IMR-90 (cell line): Measurements from ENCODE around the gene DNAJB5. TPM values are rescaled to one million over a fixed set of nuclear protein-coding genes. Genes with fewer than 3 reads are reported as not detected.

Experiments
- ATAC-seq: fragments of 200-7000 bp; cut with Tn5 transposase; 2 replicates; pipeline ENCODE4 v1.9.1; 2020; ENCODE audit warnings: low read depth, mild to moderate bottlenecking, moderate library complexity
- BruUV-seq: library from RNA; stranded (reverse); fragments of 400-500 nt; replicated peaks from 2 replicates; lab custom pipeline; 2021; lab: Mats Ljungman, UMichigan
- CTCF ChIA-PET: fragments of 300-600 bp; formaldehyde crosslinking; extraction: SDS; loops from one replicate; lab custom pipeline; 2021; ENCODE audit warnings: antibody characterized with exemption; lab: Yijun Ruan, JAX
- POLR2A ChIA-PET: fragments of 300-600 bp; sonication (Branson Sonifier 250); formaldehyde crosslinking; loops from one replicate; lab custom pipeline; 2022; ENCODE audit warnings: antibody characterized with exemption; ENCODE audit not compliant: unreplicated experiment; lab: Charles Lee
- DNase-seq: peaks from one replicate; pipeline ENCODE4 v3.0.0; 2013
- H2AFZ ChIP-seq: replicated peaks from 2 replicates; pipeline ENCODE3; 2013; ENCODE audit warnings: low read length, mild to moderate bottlenecking; ENCODE audit not compliant: poor library complexity
- H2AK5ac ChIP-seq: 2 replicates; pipeline ENCODE4 v1.6.1; 2013; ENCODE audit warnings: low read depth, low read length, inconsistent platforms
- H2AK9ac ChIP-seq: replicated peaks from 2 replicates; pipeline ENCODE3; 2013; ENCODE audit warnings: mild to moderate bottlenecking, low read depth, low read length, moderate library complexity; ENCODE audit not compliant: poor library complexity
- H2BK120ac ChIP-seq: 2 replicates; pipeline ENCODE4 v1.6.1; 2013; ENCODE audit warnings: low read depth, low read length, inconsistent platforms
- H2BK15ac ChIP-seq: 3 replicates; pipeline ENCODE4 v1.6.1; 2013; ENCODE audit warnings: low read depth, low read length, inconsistent platforms
- H2BK20ac ChIP-seq: 2 replicates; pipeline ENCODE4 v1.6.1; 2013; ENCODE audit warnings: low read depth, mild to moderate bottlenecking, inconsistent platforms, low read length, moderate library complexity
- H2BK5ac ChIP-seq: 2 replicates; pipeline ENCODE4 v1.6.1; 2013; ENCODE audit warnings: mild to moderate bottlenecking, low read depth, low read length, inconsistent platforms; ENCODE audit not compliant: poor library complexity, severe bottlenecking
- H3K14ac ChIP-seq: replicated peaks from 2 replicates; pipeline ENCODE4 v1.6.1; 2013; ENCODE audit warnings: low read depth, low read length, inconsistent platforms
- H3K18ac ChIP-seq: 2 replicates; pipeline ENCODE4 v1.6.1; 2013; ENCODE audit warnings: low read depth, low read length, control low read depth
- H3K23ac ChIP-seq: 2 replicates; pipeline ENCODE4 v1.6.1; 2013; ENCODE audit warnings: low read depth, low read length, inconsistent platforms
- H3K27ac ChIP-seq: 2 replicates; pipeline ENCODE4 v1.5.1; 2013; ENCODE audit warnings: mild to moderate bottlenecking, control low read depth, low read length; ENCODE audit not compliant: insufficient read depth
- H3K27me3 ChIP-seq: 2 replicates; pipeline ENCODE4 v1.6.1; 2013; ENCODE audit warnings: low read length; ENCODE audit not compliant: control insufficient read depth, insufficient read depth
- H3K36me3 ChIP-seq: 2 replicates; pipeline ENCODE4 v1.6.1; 2013; ENCODE audit warnings: low read length, mixed read lengths; ENCODE audit not compliant: control insufficient read depth, insufficient read depth
- H3K4ac ChIP-seq: 2 replicates; pipeline ENCODE4 v1.6.1; 2013; ENCODE audit warnings: low read depth, low read length, inconsistent platforms
- H3K4me1 ChIP-seq: 2 replicates; pipeline ENCODE4 v1.6.1; 2013; ENCODE audit warnings: low read length, mixed read lengths; ENCODE audit not compliant: control insufficient read depth, insufficient read depth
- H3K4me2 ChIP-seq: 2 replicates; pipeline ENCODE4 v1.6.1; 2013; ENCODE audit warnings: low read depth, mild to moderate bottlenecking, control low read depth, low read length, moderate library complexity
- H3K4me3 ChIP-seq: 2 replicates; pipeline ENCODE4 v1.5.1; 2013; ENCODE audit warnings: low read depth, mild to moderate bottlenecking, control low read depth, low read length, moderate library complexity; ENCODE audit not compliant: insufficient read depth
- H3K56ac ChIP-seq: 2 replicates; pipeline ENCODE4 v1.6.1; 2013; ENCODE audit warnings: low read length, inconsistent platforms; ENCODE audit not compliant: insufficient read depth; ENCODE audit errors: extremely low read depth
- H3K79me1 ChIP-seq, 2 experiments: 2 replicates each; pipeline ENCODE4 v1.6.1; 2013; ENCODE audit warnings: low read length in 2 of 2, inconsistent platforms in 1 of 2, low read depth in 1 of 2
- H3K9ac ChIP-seq: 2 replicates; pipeline ENCODE4 v1.6.1; 2013; ENCODE audit warnings: low read depth, low read length, control low read depth
- H3K9me1 ChIP-seq: 2 replicates; pipeline ENCODE4 v1.6.1; 2013; ENCODE audit warnings: low read length, inconsistent platforms; ENCODE audit not compliant: insufficient read depth
- H3K9me3 ChIP-seq: 2 replicates; pipeline ENCODE4 v1.6.1; 2013; ENCODE audit warnings: low read length; ENCODE audit not compliant: control insufficient read depth, insufficient read depth
- H4K20me1 ChIP-seq: 2 replicates; pipeline ENCODE4 v1.6.1; 2013; ENCODE audit warnings: low read length, inconsistent platforms; ENCODE audit not compliant: insufficient read depth
- H4K5ac ChIP-seq: 2 replicates; pipeline ENCODE4 v1.6.1; 2013; ENCODE audit warnings: mild to moderate bottlenecking, low read depth, low read length, control low read depth
- H4K8ac ChIP-seq, 2 experiments: 2 replicates each; pipeline ENCODE4 v1.6.1; 2013; ENCODE audit warnings: low read depth in 2 of 2, low read length in 2 of 2, control low read depth in 1 of 2, inconsistent platforms in 1 of 2
- H4K91ac ChIP-seq: 2 replicates; pipeline ENCODE4 v1.6.1; 2013; ENCODE audit warnings: low read depth, low read length, inconsistent platforms; ENCODE audit not compliant: insufficient read depth
- BHLHE40 ChIP-seq: fragments of 150-350 bp; IDR thresholded peaks from 2 replicates; pipeline ENCODE4 v1.6.1; 2016; ENCODE audit warnings: mild to moderate bottlenecking, low read depth, low read length
- CEBPB ChIP-seq: IDR thresholded peaks from 2 replicates; pipeline ENCODE4 v1.6.1; 2012; ENCODE audit warnings: low read depth, low read length, improper control_type of control experiment
- CHD1 ChIP-seq: IDR thresholded peaks from 2 replicates; pipeline ENCODE4 v1.6.1; 2012; ENCODE audit warnings: low read depth, low read length, improper control_type of control experiment
- CTCF ChIP-seq: conservative IDR thresholded peaks from 2 replicates; pipeline ENCODE4 v1.5.1; 2012; ENCODE audit warnings: mild to moderate bottlenecking, low read depth, low read length, improper control_type of control experiment
- ELK1 ChIP-seq: fragments of 150-350 bp; IDR thresholded peaks from 2 replicates; pipeline ENCODE4 v1.6.1; 2016; ENCODE audit warnings: low read depth, mild to moderate bottlenecking, low read length, moderate library complexity, borderline replicate concordance
- FOS ChIP-seq: fragments of 150-350 bp; IDR thresholded peaks from 2 replicates; pipeline ENCODE4 v1.6.1; 2016; ENCODE audit warnings: low read depth, low read length
- MAFK ChIP-seq: IDR thresholded peaks from 2 replicates; pipeline ENCODE4 v1.6.1; 2012; ENCODE audit warnings: low read depth, low read length, improper control_type of control experiment
- MAZ ChIP-seq: IDR thresholded peaks from 2 replicates; pipeline ENCODE4 v1.6.1; 2012; ENCODE audit warnings: low read depth, mild to moderate bottlenecking, low read length, improper control_type of control experiment, moderate library complexity, borderline replicate concordance
- MXI1 ChIP-seq: IDR thresholded peaks from 2 replicates; pipeline ENCODE4 v1.6.1; 2012; ENCODE audit warnings: low read depth, mild to moderate bottlenecking, low read length, moderate library complexity, borderline replicate concordance
- NFE2L2 ChIP-seq: fragments of 150-350 bp; IDR thresholded peaks from 2 replicates; pipeline ENCODE4 v1.6.1; 2016; ENCODE audit warnings: low read depth, mild to moderate bottlenecking, low read length
- POLR2A ChIP-seq: IDR thresholded peaks from 2 replicates; pipeline ENCODE4 v1.6.1; 2012; ENCODE audit warnings: mild to moderate bottlenecking, low read depth, low read length
- RAD21 ChIP-seq: IDR thresholded peaks from 2 replicates; pipeline ENCODE4 v1.6.1; 2012; ENCODE audit warnings: low read length, improper control_type of control experiment
- RCOR1 ChIP-seq: IDR thresholded peaks from 2 replicates; pipeline ENCODE4 v1.6.1; 2012; ENCODE audit warnings: mild to moderate bottlenecking, low read length, improper control_type of control experiment; ENCODE audit not compliant: insufficient replicate concordance
- RFX5 ChIP-seq: IDR thresholded peaks from 2 replicates; pipeline ENCODE4 v1.8.0; 2012; ENCODE audit warnings: low read depth, mild to moderate bottlenecking, low read length, moderate library complexity
- SMC3 ChIP-seq: fragments of 150-350 bp; IDR thresholded peaks from 2 replicates; pipeline ENCODE4 v1.6.1; 2016; ENCODE audit warnings: low read depth, mild to moderate bottlenecking, antibody characterized with exemption, low read length, moderate library complexity
- USF2 ChIP-seq: fragments of 150-350 bp; IDR thresholded peaks from 2 replicates; pipeline ENCODE4 v1.6.1; 2017; ENCODE audit warnings: mild to moderate bottlenecking, antibody characterized with exemption, low read length, low read depth
- WGBS, 2 experiments: methylation state at CpG; one replicate each; pipeline versions ENCODE4 v1.1.5 to v1.1.7; 2013; ENCODE audit warnings: missing lambda C conversion rate in 2 of 2; ENCODE audit not compliant: insufficient read length in 1 of 2; ENCODE audit errors: extremely low coverage in 2 of 2; 5-methylcytosine and 5-hydroxymethylcytosine counted together
- dilution Hi-C: fragments of 300-500 bp; cut with HindIII; formaldehyde crosslinking; loops from one replicate; pipeline ENCODE4 v1.14.3; 2018; ENCODE audit warnings: low sequenced_read_pairs; ENCODE audit not compliant: unreplicated experiment
- in situ Hi-C: fragments of 300-500 bp; cut with MboI; formaldehyde crosslinking; loops from 3 replicates; pipeline ENCODE4 v1.14.3; 2019; ENCODE audit warnings: low sequenced_read_pairs, inconsistent platforms, mixed read lengths
- intact Hi-C: fragments of 100-400 bp; cut with micrococcal nuclease; formaldehyde crosslinking; loops from 2 replicates; pipeline ENCODE4 v1.10.0; 2022
- polyA plus RNA-seq, 3 experiments: library from polyadenylated mRNA; depleted of rRNA; stranded (reverse); fragments of >200 nt; gene quantifications; 2 replicates each; pipeline ENCODE4 v1.2.3, GENCODE V29; 2012; ENCODE audit warnings: low replicate concordance in 1 of 3
- total RNA-seq: library from RNA; depleted of rRNA; stranded (reverse); fragments of >200 nt; gene quantifications from 2 replicates; pipeline ENCODE4 v1.2.3, GENCODE V29; 2012

Gene DNAJB5
- total and polyA plus RNA-seq, 2 of the 4 experiments (the other 2 are of a cell fraction), result 11.4 to 14.9 TPM

GRCh38 chr9:34998266-34998665 is 8.7 kb downstream of the DNAJB5 start:
- no peak overlapping the region for H3K4ac ChIP-seq
- POLR2A ChIA-PET, result interaction anchor here (0.7 kb wide), 1 partner anchor 10 kb away, joined by 16 read pairs; no protein-coding TSS in a partner anchor
- CTCF ChIA-PET, result interaction anchor here (0.6 to 1.4 kb wide), 2 partner anchors 30 to 53 kb away, joined by 3 to 9 read pairs; no protein-coding TSS in a partner anchor

More at GRCh38 chr9:34998266-34998665, 8.7 kb downstream of the DNAJB5 start:
- no peak overlapping the region for H3K4me2 ChIP-seq
- no peak overlapping the region for H2BK15ac ChIP-seq
- DNase-seq, result no peak
- H3K9me3 ChIP-seq, result no peaks in the 10 kb centered on the region
- no TSS peak for BruUV-seq
- dilution Hi-C loops (no loop called here), intact Hi-C loops (no loop called here), in situ Hi-C loops (no loop called here)
- H3K9ac ChIP-seq, result no peak overlapping the region
- WGBS, 2 experiments, result no CpG with 5 or more reads among the region's 3 CpGs
- no peak overlapping the region for H2AK5ac ChIP-seq
- no peak overlapping the region for H4K91ac ChIP-seq
- H3K4me3 ChIP-seq, result no peak overlapping the region
- H3K27me3 ChIP-seq, result no peaks in the 10 kb centered on the region
- no peak overlapping the region for H3K18ac ChIP-seq
- no peaks in the 10 kb centered on the region for H4K20me1 ChIP-seq
- ATAC-seq, result no peak
- no peak overlapping the region for H2BK5ac ChIP-seq
- no peak overlapping the region for H4K8ac ChIP-seq
- H3K14ac ChIP-seq, result no peak overlapping the region
- H4K5ac ChIP-seq, result no peak overlapping the region
- no peak overlapping the region for H3K27ac ChIP-seq
- H2BK120ac ChIP-seq, result no peak overlapping the region
- no peak overlapping the region for H3K23ac ChIP-seq
- H3K9me1 ChIP-seq, result peaks cover 26% of the 10 kb centered on the region
- H3K4me1 ChIP-seq, result peaks cover 25% of the 10 kb centered on the region
- H2BK20ac ChIP-seq, result no peak overlapping the region
- H2AFZ ChIP-seq, result no peak overlapping the region
- H3K79me1 ChIP-seq, result peaks cover 6 to 34% of the 10 kb centered on the region in 2 experiments; a peak in 3 of 4 replicates
- H2AK9ac ChIP-seq, result no peak overlapping the region
- H3K36me3 ChIP-seq, result peaks cover 19% of the 10 kb centered on the region
- TF ChIP-seq MXI1 (no peak), ELK1 (no peak), FOS (no peak), POLR2A (no peak), RAD21 (no peak), CTCF (no peak), RCOR1 (no peak), CHD1 (no peak), MAZ (no peak), BHLHE40 (no peak), USF2 (no peak), SMC3 (no peak), MAFK (no peak), NFE2L2 (no peak), RFX5 (no peak), CEBPB (no peak)
- no peak overlapping the region for H3K56ac ChIP-seq
